Psoas muscle (tissue), 8 donors: Measurements from ENCODE around the gene DIP2B. TPM values are rescaled to one million over a fixed set of nuclear protein-coding genes. Genes with fewer than 3 reads are reported as not detected.

Source experiments
- ATAC-seq, 4 donors: fragments of 200-7000 bp; cut with Tn5 transposase; one replicate each; pipeline ENCODE4 v1.9.1; 2020; ENCODE audit warnings: moderate library complexity in 3 of 4, mild to moderate bottlenecking in 2 of 4
- DNase-seq, 2 donors: peaks; one replicate each; pipeline ENCODE4 v3.0.0-alpha.2; 2020
- H3K27ac ChIP-seq: fragments of 200-600 bp; one replicate; pipeline ENCODE4 v1.8.0; 2022
- H3K27me3 ChIP-seq, 3 donors: fragments of 200-600 bp in 1 of 3; one replicate each; pipeline versions ENCODE4 v1.6.1 to v1.8.0; 2013 to 2022; ENCODE audit warnings: low read length in 2 of 3, mild to moderate bottlenecking in 2 of 3, moderate library complexity in 1 of 3; ENCODE audit not compliant: insufficient read depth in 3 of 3
- H3K36me3 ChIP-seq, 2 donors: fragments of 200-600 bp in 1 of 2; one replicate each; pipeline versions ENCODE4 v1.6.1 to v1.8.0; 2013 to 2022; ENCODE audit warnings: low read depth in 1 of 2, mild to moderate bottlenecking in 1 of 2, moderate library complexity in 1 of 2; ENCODE audit not compliant: insufficient read depth in 1 of 2
- H3K4me1 ChIP-seq: fragments of 200-600 bp; one replicate; pipeline ENCODE4 v1.8.0; 2022
- H3K4me3 ChIP-seq: fragments of 200-600 bp; one replicate; pipeline ENCODE4 v1.8.0; 2022; ENCODE audit warnings: mild to moderate bottlenecking
- H3K9me3 ChIP-seq: fragments of 200-600 bp; one replicate; pipeline ENCODE4 v1.8.0; 2022
- CTCF ChIP-seq: fragments of 200-600 bp; IDR thresholded peaks from one replicate; pipeline ENCODE4 v1.8.0; 2022; ENCODE audit warnings: antibody characterized with exemption
- WGBS, 3 donors: extraction: QIAGEN DNeasy Blood & Tissue Kit; methylation state at CpG; one replicate each; pipeline versions ENCODE4 v1.1.6 to v1.1.7; 2013; 5-methylcytosine and 5-hydroxymethylcytosine counted together
- intact Hi-C, 2 donors: fragments of 100-400 bp; cut with DNase I; formaldehyde crosslinking; loops; one replicate each; pipeline versions ENCODE4 v1.11.0 to v1.14.2; 2022
- polyA plus RNA-seq, 3 donors: library from polyadenylated mRNA; stranded (reverse); fragments of 200-250 nt; gene quantifications; one replicate each; pipeline ENCODE4 v1.2.3, GENCODE V29; 2013
- total RNA-seq, 4 donors: library from RNA; stranded (reverse); fragmentation: NEBNext Ultra II Directional in 2 of 4; extraction: Animal tissue kit (Norgen Biotek cat#: 25700) in 2 of 4; gene quantifications; one replicate each; pipeline versions ENCODE4 v1.2.1 to v1.2.4, GENCODE V29; 2021 to 2023
- donor health status: healthy with polysubstance abuse.
- donor health status: DM: no; HTN: no; CAD: no; lungs with moderate emphysema.
- donor health status: Bipolar disorder and iron deficiency.
- donor health status: healthy.
- donor health status: DM: yes; HTN: yes; CAD: no.
- donor health status: DM: no; HTN: no; CAD: no.
- donor health status: DM: no; HTN: no; CAD: no.
- donor health status: DM: yes; HTN: yes; CAD: no.

DIP2B gene
- total and polyA plus RNA-seq, 7 donors, result 2.2 to 10.7 (median 8.6) TPM

GRCh38 chr12:50598321-50598862, 93.6 kb downstream of the DIP2B start:
- H3K27ac ChIP-seq, result peak overlapping the region; percentile 17
- H3K36me3 ChIP-seq, result no peaks in the 10 kb centered on the region
- WGBS, 3 donors, result 65 to 83% (median 66%) methylated on average over 2 of the region's 2 CpGs
- DNase-seq (no peak), ATAC-seq (no peak)
- H3K27me3 ChIP-seq, result no peaks in the 10 kb centered on the region
- H3K9me3 ChIP-seq, result no peaks in the 10 kb centered on the region
- H3K4me1 ChIP-seq, result peaks cover 26% of the 10 kb centered on the region
- no peak for TF ChIP-seq CTCF
- intact Hi-C loops, result no loop called here
- H3K4me3 ChIP-seq, result no peak overlapping the region

GRCh38 chr12:50599366-50600095, 94.7 kb downstream of the DIP2B start:
- intact Hi-C loops, result no loop called here
- DNase-seq, result no peak
- no peak overlapping the region for H3K4me3 ChIP-seq
- no peaks in the 10 kb centered on the region for H3K9me3 ChIP-seq
- H3K4me1 ChIP-seq, result peaks cover 33% of the 10 kb centered on the region
- ATAC-seq, result no peak
- 78 to 84% (median 83%) methylated on average over 7 of the region's 7 CpGs for WGBS, 3 donors
- H3K27me3 ChIP-seq, result no peaks in the 10 kb centered on the region
- no peak for TF ChIP-seq CTCF
- H3K36me3 ChIP-seq, result no peaks in the 10 kb centered on the region
- H3K27ac ChIP-seq, result no peak overlapping the region

- ATAC-seq, result no peak
- no peak for TF ChIP-seq CTCF
Observed at GRCh38 chr12:50600364-50600763, 95.6 kb downstream of the DIP2B start.

GRCh38 chr12:50603817-50604639, 99.2 kb downstream of the DIP2B start:
- Histone ChIP-seq H3K27me3 (no peaks in the 10 kb centered on the region), H3K4me1 (peaks cover 18% of the 10 kb centered on the region), H3K4me3 (no peak overlapping the region), H3K27ac (no peak overlapping the region), H3K9me3 (no peaks in the 10 kb centered on the region), H3K36me3 (no peaks in the 10 kb centered on the region)
- ATAC-seq, result peak in 2 of 4 donors; percentile 35 to 39
- WGBS, 3 donors, result 62 to 63% (median 63%) methylated on average over 4 of the region's 4 CpGs
- peak in 1 of 2 donors; percentile 34 for DNase-seq
- intact Hi-C loops, result no loop called here
- TF ChIP-seq CTCF, result no peak

More at GRCh38 chr12:50600364-50600763, 95.6 kb downstream of the DIP2B start:
- intact Hi-C loops, result no loop called here
- Histone ChIP-seq H3K9me3 (no peaks in the 10 kb centered on the region), H3K27me3 (no peaks in the 10 kb centered on the region), H3K4me3 (no peak overlapping the region), H3K27ac (no peak overlapping the region), H3K4me1 (peaks cover 33% of the 10 kb centered on the region), H3K36me3 (no peaks in the 10 kb centered on the region)
- no peak for DNase-seq
- 49 to 96% (median 95%) methylated on average over 1 of the region's 1 CpG for WGBS, 3 donors
